HEK293 (cell line): ENCODE results near the gene RFTN2.

Source experiments
- CTCF ChIP-seq: fragments of 450-650 bp; formaldehyde crosslinking; IDR thresholded peaks from 2 replicates; pipeline ENCODE4 v1.5.1; 2016; ENCODE audit warnings: missing biosample characterization, missing genetic modification characterization
- PRDM4 ChIP-seq: fragments of 450-650 bp; formaldehyde crosslinking; IDR thresholded peaks from 2 replicates; pipeline ENCODE4 v1.5.1; 2017; ENCODE audit warnings: missing biosample characterization, missing genetic modification characterization
- REPIN1 ChIP-seq: fragments of 450-650 bp; formaldehyde crosslinking; IDR thresholded peaks from 2 replicates; pipeline ENCODE4 v1.5.1; 2017; ENCODE audit warnings: missing biosample characterization, missing genetic modification characterization, low read depth
- REST ChIP-seq: fragments of 450-650 bp; formaldehyde crosslinking; IDR thresholded peaks from 2 replicates; pipeline ENCODE4 v1.5.1; 2016; ENCODE audit warnings: missing biosample characterization, missing genetic modification characterization
- ZBTB26 ChIP-seq: fragments of 450-650 bp; formaldehyde crosslinking; optimal IDR thresholded peaks from 2 replicates; pipeline ENCODE3; 2016; ENCODE audit warnings: missing biosample characterization, mild to moderate bottlenecking, missing genetic modification characterization
- ZNF184 ChIP-seq: fragments of 450-650 bp; IDR thresholded peaks from 2 replicates; pipeline ENCODE4 v1.5.1; 2018; ENCODE audit warnings: missing biosample characterization, mild to moderate bottlenecking, missing genetic modification characterization
- ZNF23 ChIP-seq: fragments of 450-650 bp; formaldehyde crosslinking; IDR thresholded peaks from 2 replicates; pipeline ENCODE4 v1.5.1; 2016; ENCODE audit warnings: missing biosample characterization, missing genetic modification characterization, borderline replicate concordance
- ZNF274 ChIP-seq, 2 experiments: fragments of 200-500 bp in 1 of 2; fragments of 450-650 bp in 1 of 2; sonication (Bioruptor generic) in 1 of 2; formaldehyde crosslinking in 1 of 2; IDR thresholded peaks; 2 replicates each; pipeline versions ENCODE4 v1.5.1 to v1.6.1; 2014 to 2016; ENCODE audit warnings: borderline replicate concordance in 1 of 2, inconsistent platforms in 1 of 2, low read length in 1 of 2, missing biosample characterization in 1 of 2, missing genetic modification characterization in 1 of 2
- ZNF426 ChIP-seq: fragments of 450-650 bp; formaldehyde crosslinking; IDR thresholded peaks from 2 replicates; pipeline ENCODE4 v1.5.1; 2017; ENCODE audit warnings: missing biosample characterization, missing genetic modification characterization, mild to moderate bottlenecking, inconsistent platforms, moderate library complexity
- ZNF513 ChIP-seq: fragments of 450-650 bp; IDR thresholded peaks from 2 replicates; pipeline ENCODE4 v1.5.1; 2018; ENCODE audit warnings: missing biosample characterization, missing genetic modification characterization
- ZNF514 ChIP-seq: fragments of 450-650 bp; formaldehyde crosslinking; IDR thresholded peaks from 2 replicates; pipeline ENCODE4 v1.5.1; 2016; ENCODE audit warnings: missing biosample characterization, missing genetic modification characterization
- ZNF785 ChIP-seq: fragments of 450-650 bp; formaldehyde crosslinking; IDR thresholded peaks from 2 replicates; pipeline ENCODE4 v1.5.1; 2016; ENCODE audit warnings: missing biosample characterization, missing genetic modification characterization
- TF ChIP-seq, protein P1 (sequence below): fragments of 450-650 bp; formaldehyde crosslinking; IDR thresholded peaks from 2 replicates; pipeline ENCODE4 v1.5.1; 2016; ENCODE audit warnings: missing biosample characterization, missing genetic modification characterization, low read depth
- TF ChIP-seq, protein P2 (sequence below): sonication (generic); formaldehyde crosslinking; IDR thresholded peaks from 2 replicates; pipeline ENCODE4 v1.8.1; 2022; ENCODE audit warnings: mild to moderate bottlenecking, moderate library complexity, missing genetic modification reagents

- no peak for TF ChIP-seq ZNF785 (tag by site-specific recombination)
- no peak for TF ChIP-seq ZNF184 (tag by site-specific recombination)
- no peak for TF ChIP-seq PRDM4 (tag by site-specific recombination)
- TF ChIP-seq CTCF, result no peak
- no peak for TF ChIP-seq ZBTB26
- TF ChIP-seq ZNF514 (tag by site-specific recombination), result no peak
- no peak for TF ChIP-seq ZNF426 (tag by site-specific recombination)
- no peak for TF ChIP-seq REST (tag by site-specific recombination)
- TF ChIP-seq, protein P1, sequence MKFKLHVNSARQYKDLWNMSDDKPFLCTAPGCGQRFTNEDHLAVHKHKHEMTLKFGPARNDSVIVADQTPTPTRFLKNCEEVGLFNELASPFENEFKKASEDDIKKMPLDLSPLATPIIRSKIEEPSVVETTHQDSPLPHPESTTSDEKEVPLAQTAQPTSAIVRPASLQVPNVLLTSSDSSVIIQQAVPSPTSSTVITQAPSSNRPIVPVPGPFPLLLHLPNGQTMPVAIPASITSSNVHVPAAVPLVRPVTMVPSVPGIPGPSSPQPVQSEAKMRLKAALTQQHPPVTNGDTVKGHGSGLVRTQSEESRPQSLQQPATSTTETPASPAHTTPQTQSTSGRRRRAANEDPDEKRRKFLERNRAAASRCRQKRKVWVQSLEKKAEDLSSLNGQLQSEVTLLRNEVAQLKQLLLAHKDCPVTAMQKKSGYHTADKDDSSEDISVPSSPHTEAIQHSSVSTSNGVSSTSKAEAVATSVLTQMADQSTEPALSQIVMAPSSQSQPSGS (tag by site-specific recombination), result no peak
- TF ChIP-seq, protein P2, sequence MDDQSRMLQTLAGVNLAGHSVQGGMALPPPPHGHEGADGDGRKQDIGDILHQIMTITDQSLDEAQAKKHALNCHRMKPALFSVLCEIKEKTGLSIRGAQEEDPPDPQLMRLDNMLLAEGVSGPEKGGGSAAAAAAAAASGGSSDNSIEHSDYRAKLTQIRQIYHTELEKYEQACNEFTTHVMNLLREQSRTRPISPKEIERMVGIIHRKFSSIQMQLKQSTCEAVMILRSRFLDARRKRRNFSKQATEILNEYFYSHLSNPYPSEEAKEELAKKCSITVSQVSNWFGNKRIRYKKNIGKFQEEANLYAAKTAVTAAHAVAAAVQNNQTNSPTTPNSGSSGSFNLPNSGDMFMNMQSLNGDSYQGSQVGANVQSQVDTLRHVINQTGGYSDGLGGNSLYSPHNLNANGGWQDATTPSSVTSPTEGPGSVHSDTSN, result no peak
- TF ChIP-seq REPIN1, result no peak
- no peak for TF ChIP-seq ZNF274 (IDR thresholded peaks at IDR 0.05; ENCODE audit: low read length)
- TF ChIP-seq ZNF274 (tag by site-specific recombination; IDR thresholded peaks at IDR 0.05; ENCODE audit: borderline replicate concordance), result no peak
- no peak for TF ChIP-seq ZNF513 (tag by site-specific recombination)
- no peak for TF ChIP-seq ZNF23 (tag by site-specific recombination)
Measured at GRCh38 chr2:197559681-197560080, 115.7 kb downstream of the RFTN2 start.
